Measurements from ENCODE around the gene TBC1D8.

TBC1D8 gene

GRCh38 chr2:100964222-100964621 lies 187.0 kb downstream of the TBC1D8 start:
- Histone ChIP-seq H3K4me1 (ENCODE audit: control insufficient read depth, insufficient read depth, low read length) (no peaks in the 10 kb centered on the region), H3K4me3 (ENCODE audit: low read length) (no peak overlapping the region), H3K27me3 (ENCODE audit: control insufficient read depth, insufficient read depth, low read length) (no peaks in the 10 kb centered on the region), H3K9ac (ENCODE audit: low read length) (no peak overlapping the region), H3K27ac (ENCODE audit: low read depth, low read length) (no peak overlapping the region), H3K36me3 (ENCODE audit: control insufficient read depth, insufficient read depth, low read length) (no peaks in the 10 kb centered on the region)

- Histone ChIP-seq H3K27ac (ENCODE audit: low read depth, low read length) (no peak overlapping the region), H3K9ac (ENCODE audit: low read length) (no peak overlapping the region), H3K27me3 (ENCODE audit: control insufficient read depth, insufficient read depth, low read length) (no peaks in the 10 kb centered on the region), H3K4me1 (ENCODE audit: control insufficient read depth, insufficient read depth, low read length) (peaks cover 2% of the 10 kb centered on the region), H3K4me3 (ENCODE audit: low read length) (no peak overlapping the region), H3K36me3 (ENCODE audit: control insufficient read depth, insufficient read depth, low read length) (no peaks in the 10 kb centered on the region)
These were observed 188.2 kb downstream of the TBC1D8 start for GRCh38 chr2:100963026-100963375.

DNA sequence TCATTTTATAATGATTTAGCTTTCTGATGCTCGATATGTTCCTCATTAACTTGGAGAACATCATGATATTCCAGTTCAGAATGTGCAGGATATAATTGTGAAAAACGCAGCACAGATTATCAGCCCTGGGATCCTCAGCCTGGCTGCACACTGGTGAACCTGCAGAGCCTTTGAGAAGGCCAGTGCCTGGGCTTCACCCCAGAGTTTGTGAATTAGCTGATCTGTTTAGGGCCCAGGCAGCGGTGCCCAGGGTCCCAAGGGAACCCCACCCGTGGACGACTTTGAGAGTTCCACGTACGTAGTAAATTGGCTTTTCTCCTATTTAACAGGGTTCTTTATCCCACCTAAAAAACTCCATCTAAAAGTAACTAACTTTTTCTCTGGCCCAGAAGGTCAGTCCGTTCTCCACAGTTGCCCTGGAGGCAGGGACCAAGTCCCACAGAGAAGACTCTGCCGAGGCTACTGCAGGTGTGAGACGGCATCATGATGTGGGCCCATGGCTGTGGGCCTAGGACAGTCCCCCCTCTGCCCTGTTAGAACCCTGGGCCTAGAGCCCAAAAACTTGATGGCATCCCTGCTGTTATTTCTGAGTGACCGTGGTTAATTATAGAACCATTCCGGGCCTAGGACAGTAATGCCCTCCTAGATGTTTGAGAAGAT lies 188.7 kb downstream of the TBC1D8 start:
- no peaks in the 10 kb centered on the region for H3K36me3 ChIP-seq (ENCODE audit: control insufficient read depth, insufficient read depth, low read length)
- H3K9ac ChIP-seq (ENCODE audit: low read length): no peak overlapping the region
- no peaks in the 10 kb centered on the region for H3K27me3 ChIP-seq (ENCODE audit: control insufficient read depth, insufficient read depth, low read length)
- H3K4me3 ChIP-seq (ENCODE audit: low read length): no peak overlapping the region
- no peak overlapping the region for H3K27ac ChIP-seq (ENCODE audit: low read depth, low read length)
- H3K4me1 ChIP-seq (ENCODE audit: control insufficient read depth, insufficient read depth, low read length): peaks cover 3% of the 10 kb centered on the region

DNA sequence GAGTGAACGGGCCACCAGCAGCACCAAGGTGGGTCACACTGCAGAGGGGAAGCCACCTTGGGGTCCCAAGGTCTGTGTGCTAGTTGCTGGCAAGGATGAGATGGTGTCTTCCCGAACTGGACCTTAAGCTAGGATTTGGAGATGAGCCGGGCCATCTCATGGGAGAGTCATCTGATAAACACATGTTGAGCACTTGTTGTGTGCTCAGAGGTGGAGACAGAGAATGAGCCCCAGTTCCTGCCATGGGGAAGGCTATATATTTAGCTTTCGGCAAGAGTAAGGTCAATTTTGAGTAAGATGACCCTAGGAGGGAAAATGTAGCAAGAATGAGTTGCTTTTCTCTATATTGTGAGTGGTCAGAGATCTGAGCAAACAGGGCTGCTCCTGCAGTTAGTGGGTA lies 190.5 kb downstream of the TBC1D8 start:
- Histone ChIP-seq H3K4me3 (ENCODE audit: low read length) (no peak overlapping the region), H3K9ac (ENCODE audit: low read length) (no peak overlapping the region), H3K36me3 (ENCODE audit: control insufficient read depth, insufficient read depth, low read length) (no peaks in the 10 kb centered on the region), H3K4me1 (ENCODE audit: control insufficient read depth, insufficient read depth, low read length) (peaks cover 3% of the 10 kb centered on the region), H3K27me3 (ENCODE audit: control insufficient read depth, insufficient read depth, low read length) (no peaks in the 10 kb centered on the region), H3K27ac (ENCODE audit: low read depth, low read length) (no peak overlapping the region)

DNA sequence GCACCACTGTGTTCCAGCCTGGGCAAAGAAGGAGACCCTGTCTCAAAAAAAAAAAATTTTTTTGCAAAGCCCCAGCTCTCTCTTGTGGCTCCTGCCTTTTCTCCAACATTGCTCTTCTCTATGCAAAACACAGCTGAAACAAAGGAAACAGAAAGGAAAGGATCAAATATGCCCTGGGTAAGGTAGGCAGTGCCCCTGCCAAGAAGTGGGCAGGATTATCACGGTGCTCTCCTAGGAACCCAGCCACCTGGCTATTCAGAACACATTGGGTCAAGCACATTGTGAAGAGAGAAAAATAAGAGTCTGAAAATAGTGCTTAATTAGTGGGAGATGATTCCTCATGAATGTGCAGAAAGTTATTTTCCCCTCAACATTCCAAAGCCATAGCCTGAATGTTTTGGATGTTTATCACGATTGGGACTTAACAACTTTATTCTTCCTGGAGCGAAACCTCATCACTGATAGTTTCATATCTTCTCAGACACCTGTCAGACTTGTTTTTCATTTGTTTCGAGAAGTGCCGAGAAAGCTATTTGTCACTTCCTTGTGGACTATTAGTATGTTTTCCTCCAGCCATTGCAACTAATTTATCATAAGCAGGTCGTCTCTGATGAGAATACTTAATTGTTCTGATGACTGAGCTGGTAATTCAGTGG lies 191.8 kb downstream of the TBC1D8 start:
- H3K27ac ChIP-seq (ENCODE audit: low read depth, low read length): no peak overlapping the region

GRCh38 chr2:100957996-100958653 lies 193.1 kb downstream of the TBC1D8 start:
- Histone ChIP-seq H3K4me3 (ENCODE audit: low read length) (no peak overlapping the region), H3K36me3 (ENCODE audit: control insufficient read depth, insufficient read depth, low read length) (no peaks in the 10 kb centered on the region), H3K4me1 (ENCODE audit: control insufficient read depth, insufficient read depth, low read length) (peaks cover 3% of the 10 kb centered on the region), H3K27me3 (ENCODE audit: control insufficient read depth, insufficient read depth, low read length) (no peaks in the 10 kb centered on the region), H3K27ac (ENCODE audit: low read depth, low read length) (no peak overlapping the region), H3K9ac (ENCODE audit: low read length) (no peak overlapping the region)

More for the DNA sequence above, 191.8 kb downstream of the TBC1D8 start:
- Histone ChIP-seq H3K36me3 (ENCODE audit: control insufficient read depth, insufficient read depth, low read length) (no peaks in the 10 kb centered on the region), H3K27me3 (ENCODE audit: control insufficient read depth, insufficient read depth, low read length) (no peaks in the 10 kb centered on the region), H3K9ac (ENCODE audit: low read length) (no peak overlapping the region), H3K4me3 (ENCODE audit: low read length) (no peak overlapping the region), H3K4me1 (ENCODE audit: control insufficient read depth, insufficient read depth, low read length) (peaks cover 3% of the 10 kb centered on the region)

All from rectal smooth muscle tissue (tissue), 1 donor.